Activated naive CD4-positive, alpha-beta T cell treated with anti-CD3 and anti-CD28 coated beads, Interleukin-2, amount 10 ng/mL, durations not matched to agents 7 days and 5 days (primary cell): ENCODE measurements around the gene KIF23.
"Not testable (repeated sequence)": the region's sequence is repeated elsewhere in the genome, so short reads cannot be mapped to it uniquely, and the experiment has no call there.

Experiments
- CTCF ChIA-PET: fragments of 350-600 bp; sonication (Branson Sonifier 250); formaldehyde crosslinking; loops from one replicate; lab custom pipeline; 2021; ENCODE audit warnings: antibody characterized with exemption; lab: Charles Lee
- DNase-seq: peaks from one replicate; pipeline ENCODE4 v3.0.0-alpha.2; 2020
- H3K27ac Mint-ChIP-seq: one replicate; pipeline ENCODE4 v1.8.0; 2021; ENCODE audit warnings: mild to moderate bottlenecking, moderate library complexity, mixed read lengths
- H3K27me3 Mint-ChIP-seq: one replicate; pipeline ENCODE4 v1.8.0; 2021; ENCODE audit warnings: mild to moderate bottlenecking, mixed read lengths
- H3K36me3 Mint-ChIP-seq: one replicate; pipeline ENCODE4 v1.8.0; 2021; ENCODE audit warnings: mixed read lengths
- H3K4me1 Mint-ChIP-seq: one replicate; pipeline ENCODE4 v1.8.0; 2021; ENCODE audit warnings: mixed read lengths
- H3K4me3 Mint-ChIP-seq: one replicate; pipeline ENCODE4 v1.8.0; 2021; ENCODE audit warnings: mild to moderate bottlenecking, moderate library complexity, mixed read lengths
- H3K9me3 Mint-ChIP-seq: one replicate; pipeline ENCODE4 v1.8.0; 2021; ENCODE audit warnings: mixed read lengths

Gene KIF23

GRCh38 chr15:69413822-69414700, at the start of gene KIF23:
TSS of gene KIF23 (plus strand) at chr15:69414349. CDS start at chr15:69414466, 117 bp downstream.
- Mint-ChIP-seq H3K9me3 (no peaks in the 10 kb centered on the region), H3K27ac (peak within 1 kb of the TSS; percentile 87), H3K4me1 (peaks cover 36% of the 10 kb centered on the region), H3K27me3 (peaks cover 10% of the 10 kb centered on the region), H3K36me3 (peaks cover 18% of the 10 kb centered on the region), H3K4me3 (peak within 1 kb of the TSS; percentile 86)
- CTCF ChIA-PET, result no interaction called here
- peak; percentile 97 for DNase-seq

DNA sequence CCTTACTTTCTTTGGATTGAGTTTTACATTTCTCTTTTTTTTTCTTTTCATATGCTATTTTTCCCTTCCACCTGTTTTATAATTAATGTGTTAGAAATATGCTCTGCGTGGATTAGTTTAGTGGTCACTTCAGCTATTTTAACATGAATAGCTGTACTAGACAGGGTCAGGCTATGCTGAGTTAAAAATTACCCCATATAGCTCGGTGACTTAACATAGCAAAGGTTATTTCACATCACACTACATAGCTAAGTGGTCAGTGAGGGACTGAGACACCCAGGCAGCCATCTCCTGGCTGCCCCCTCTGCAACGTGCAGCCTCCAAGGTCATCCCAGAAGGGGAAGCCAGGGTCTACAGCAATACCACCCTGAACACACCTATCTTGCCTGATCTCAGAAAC, 46.9 kb upstream of the KIF23 start:
- H3K27ac Mint-ChIP-seq, result no peak overlapping the region
- no peak for DNase-seq
- CTCF ChIA-PET, result interaction anchor here (0.8 to 1.3 kb wide), 2 partner anchors 8 to 27 kb away, joined by 3 read pairs; no protein-coding TSS in a partner anchor
- H3K4me1 Mint-ChIP-seq, result no peaks in the 10 kb centered on the region
- no peak overlapping the region for H3K4me3 Mint-ChIP-seq
- H3K36me3 Mint-ChIP-seq, result no peaks in the 10 kb centered on the region
- H3K9me3 Mint-ChIP-seq, result no peaks in the 10 kb centered on the region
- peaks cover 15% of the 10 kb centered on the region for H3K27me3 Mint-ChIP-seq

DNA sequence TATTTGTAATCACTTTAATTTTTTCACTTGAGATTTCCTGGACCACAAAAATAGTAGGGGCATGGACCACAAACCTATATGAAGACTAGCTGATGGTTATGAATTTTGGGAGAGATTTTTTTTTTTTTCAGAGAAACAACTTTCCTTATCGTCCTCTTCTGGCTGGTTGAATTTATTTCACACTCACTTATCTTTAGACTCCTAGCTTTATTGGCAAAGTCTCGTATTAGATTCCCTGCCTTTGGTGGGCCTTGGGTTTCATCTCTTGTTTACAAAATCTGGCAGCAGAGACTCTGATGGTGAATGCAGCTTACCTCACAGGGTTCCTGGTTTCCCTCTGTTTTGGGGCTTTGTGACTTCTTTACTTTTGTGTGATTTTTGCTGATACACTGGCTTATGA, 44.5 kb upstream of the KIF23 start:
- H3K4me1 Mint-ChIP-seq, result no peaks in the 10 kb centered on the region
- H3K9me3 Mint-ChIP-seq, result no peaks in the 10 kb centered on the region
- DNase-seq, result no peak
- CTCF ChIA-PET, result no interaction called here
- H3K4me3 Mint-ChIP-seq, result no peak overlapping the region
- no peaks in the 10 kb centered on the region for H3K36me3 Mint-ChIP-seq
- no peak overlapping the region for H3K27ac Mint-ChIP-seq
- H3K27me3 Mint-ChIP-seq, result peaks cover 21% of the 10 kb centered on the region

DNA sequence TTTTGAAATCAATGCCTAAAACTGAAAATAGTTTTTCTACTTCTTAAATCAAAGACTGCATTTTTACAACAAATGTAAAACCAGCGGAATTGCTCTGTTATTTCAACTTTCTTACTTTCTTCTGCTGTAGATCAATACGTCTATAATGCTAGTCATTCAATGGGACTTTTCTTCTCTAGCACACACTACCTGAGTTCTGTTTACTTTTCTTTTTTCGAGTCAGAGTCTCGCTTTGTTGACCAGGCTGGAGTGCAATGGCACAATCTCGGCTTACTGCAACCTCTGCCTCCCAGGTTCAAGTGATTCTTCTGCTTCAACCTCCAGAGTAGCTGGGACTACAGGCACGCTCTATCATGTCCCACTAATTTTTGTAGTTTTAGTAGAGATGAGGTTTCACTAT, 40.7 kb upstream of the KIF23 start:
- H3K27me3 Mint-ChIP-seq, result peaks cover 31% of the 10 kb centered on the region
- no peaks in the 10 kb centered on the region for H3K36me3 Mint-ChIP-seq
- H3K4me1 Mint-ChIP-seq, result no peaks in the 10 kb centered on the region
- no peak for DNase-seq
- no peak overlapping the region for H3K27ac Mint-ChIP-seq
- no peaks in the 10 kb centered on the region for H3K9me3 Mint-ChIP-seq
- H3K4me3 Mint-ChIP-seq, result no peak overlapping the region
- CTCF ChIA-PET, result no interaction called here

DNA sequence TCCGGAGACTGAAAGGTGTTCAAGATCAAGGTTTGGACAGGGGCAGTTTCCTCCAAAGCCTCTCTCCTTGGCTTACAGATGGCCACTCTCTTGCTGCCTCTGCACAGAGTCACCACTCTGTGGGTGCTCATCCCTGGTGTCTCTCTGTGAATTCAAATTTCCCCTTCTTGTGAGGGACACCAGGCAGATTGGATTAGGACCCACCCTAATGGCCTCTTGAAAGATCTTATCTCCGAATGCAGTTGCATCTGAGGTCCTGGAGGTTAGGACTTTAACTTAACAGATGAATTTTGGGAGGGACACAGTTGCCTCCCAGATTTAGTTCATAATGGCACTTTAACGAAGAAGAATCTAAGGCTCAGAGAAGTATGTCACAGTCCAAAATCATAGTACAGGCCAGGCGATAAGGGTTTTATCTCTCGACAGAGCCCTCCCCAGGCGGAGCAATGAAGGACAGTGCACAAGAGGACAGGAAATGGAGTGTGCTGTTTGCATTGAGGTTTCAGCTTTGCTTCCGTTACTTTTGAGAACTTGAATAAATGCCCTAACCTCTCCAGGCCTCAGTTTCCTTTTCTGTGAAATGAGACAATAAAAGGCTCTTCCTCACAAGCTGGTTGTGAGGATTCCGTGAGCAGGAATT, 38.9 kb upstream of the KIF23 start:
- H3K9me3 Mint-ChIP-seq, result no peaks in the 10 kb centered on the region
- H3K36me3 Mint-ChIP-seq, result no peaks in the 10 kb centered on the region
- no peak overlapping the region for H3K4me3 Mint-ChIP-seq
- CTCF ChIA-PET, result interaction anchor here (1.2 kb wide), 1 partner anchor 8 kb away, joined by 3 read pairs; no protein-coding TSS in a partner anchor
- peaks cover 34% of the 10 kb centered on the region for H3K27me3 Mint-ChIP-seq
- H3K27ac Mint-ChIP-seq, result no peak overlapping the region
- no peak for DNase-seq
- H3K4me1 Mint-ChIP-seq, result no peaks in the 10 kb centered on the region

- CTCF ChIA-PET, result no interaction called here
- Mint-ChIP-seq H3K36me3 (no peaks in the 10 kb centered on the region), H3K4me3 (no peak overlapping the region), H3K9me3 (no peaks in the 10 kb centered on the region), H3K27me3 (peaks cover 39% of the 10 kb centered on the region), H3K27ac (no peak overlapping the region), H3K4me1 (no peaks in the 10 kb centered on the region)
- no peak for DNase-seq
Measured at GRCh38 chr15:69377216-69377970, 36.8 kb upstream of the KIF23 start.

- Mint-ChIP-seq H3K4me3 (no peak overlapping the region), H3K4me1 (no peaks in the 10 kb centered on the region), H3K9me3 (no peaks in the 10 kb centered on the region), H3K36me3 (no peaks in the 10 kb centered on the region), H3K27ac (no peak overlapping the region), H3K27me3 (peaks cover 26% of the 10 kb centered on the region)
- CTCF ChIA-PET, result interaction anchor here (2.2 kb wide), 1 partner anchor 15 kb away, joined by 9 read pairs; no protein-coding TSS in a partner anchor
- DNase-seq, result no peak
Measured at GRCh38 chr15:69380100-69380725, 33.9 kb upstream of the KIF23 start.

GRCh38 chr15:69380726-69381105, 33.4 kb upstream of the KIF23 start:
- no peak for DNase-seq
- H3K36me3 Mint-ChIP-seq, result no peaks in the 10 kb centered on the region
- H3K9me3 Mint-ChIP-seq, result no peaks in the 10 kb centered on the region
- H3K4me1 Mint-ChIP-seq, result no peaks in the 10 kb centered on the region
- H3K4me3 Mint-ChIP-seq, result no peak overlapping the region
- CTCF ChIA-PET, result interaction anchor here (2.2 kb wide), 1 partner anchor 14 kb away, joined by 9 read pairs; no protein-coding TSS in a partner anchor
- no peak overlapping the region for H3K27ac Mint-ChIP-seq
- H3K27me3 Mint-ChIP-seq, result peaks cover 26% of the 10 kb centered on the region

- H3K36me3 Mint-ChIP-seq, H3K9me3 Mint-ChIP-seq, H3K4me3 Mint-ChIP-seq, CTCF ChIA-PET, H3K4me1 Mint-ChIP-seq, DNase-seq, H3K27ac Mint-ChIP-seq: not testable (repeated sequence)
- peaks cover 17% of the 10 kb centered on the region for H3K27me3 Mint-ChIP-seq
Measured at GRCh38 chr15:69382176-69382575, 32.0 kb upstream of the KIF23 start.

GRCh38 chr15:69384066-69384465, 30.1 kb upstream of the KIF23 start:
- H3K9me3 Mint-ChIP-seq, H3K4me3 Mint-ChIP-seq, H3K27ac Mint-ChIP-seq, CTCF ChIA-PET, H3K36me3 Mint-ChIP-seq, H3K4me1 Mint-ChIP-seq, DNase-seq: not testable (repeated sequence)
- H3K27me3 Mint-ChIP-seq, result peaks cover 13% of the 10 kb centered on the region

- Mint-ChIP-seq H3K36me3 (no peaks in the 10 kb centered on the region), H3K4me1 (no peaks in the 10 kb centered on the region), H3K27me3 (peaks cover 13% of the 10 kb centered on the region), H3K9me3 (no peaks in the 10 kb centered on the region), H3K4me3 (no peak overlapping the region), H3K27ac (no peak overlapping the region)
- CTCF ChIA-PET, result no interaction called here
- DNase-seq, result no peak
Measured at GRCh38 chr15:69384626-69385598, 29.2 kb upstream of the KIF23 start.

DNA sequence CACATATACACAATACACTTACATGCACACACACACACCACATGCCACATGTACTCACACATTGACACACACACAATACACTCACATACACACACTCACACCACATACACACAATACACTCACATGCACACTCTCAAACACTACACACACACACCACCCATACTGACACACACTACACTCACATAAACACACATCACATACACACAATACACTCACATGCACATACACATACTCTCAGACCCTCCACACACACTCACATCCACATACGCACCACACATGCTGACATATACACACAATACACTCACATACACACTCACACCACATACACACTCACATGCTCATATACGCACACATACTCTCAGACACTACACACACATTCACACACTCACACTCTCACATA, 28.3 kb upstream of the KIF23 start:
- H3K27ac Mint-ChIP-seq, result no peak overlapping the region
- CTCF ChIA-PET, result no interaction called here
- H3K36me3 Mint-ChIP-seq, result no peaks in the 10 kb centered on the region
- H3K4me1 Mint-ChIP-seq, result no peaks in the 10 kb centered on the region
- H3K4me3 Mint-ChIP-seq, result no peak overlapping the region
- no peaks in the 10 kb centered on the region for H3K9me3 Mint-ChIP-seq
- DNase-seq, result no peak
- H3K27me3 Mint-ChIP-seq, result peaks cover 7% of the 10 kb centered on the region

- no peak for DNase-seq
- Mint-ChIP-seq H3K9me3 (no peaks in the 10 kb centered on the region), H3K27ac (no peak overlapping the region), H3K4me1 (no peaks in the 10 kb centered on the region), H3K36me3 (no peaks in the 10 kb centered on the region), H3K4me3 (no peak overlapping the region), H3K27me3 (peaks cover 7% of the 10 kb centered on the region)
- CTCF ChIA-PET, result no interaction called here
Measured at GRCh38 chr15:69386284-69386683, 27.9 kb upstream of the KIF23 start.
